ENCODE measurements around the gene STRIP2. TPM values are rescaled to one million over a fixed set of nuclear protein-coding genes. Genes with fewer than 3 reads are reported as not detected.

The STRIP2 gene
- total and polyA plus RNA-seq, 2 of the 13 experiments (the other 11 are each of a cell fraction or from before 2014, with no cell fraction given), result 3.9 to 8.2 TPM

GRCh38 chr7:129385598-129385997 lies 48.6 kb upstream of the STRIP2 start (continued):
- TF ChIP-seq RBM39 (IDR thresholded peaks at IDR 0.05; ENCODE audit: low read depth, low read length, poor library complexity, severe bottlenecking), result no peak
- no peak for TF ChIP-seq ZNF24 (IDR thresholded peaks at IDR 0.05)
- no peak for TF ChIP-seq MAFG (CRISPR knock-in tag; IDR thresholded peaks at IDR 0.05)
- TF ChIP-seq NCOA5 (CRISPR knock-in tag; IDR thresholded peaks at IDR 0.05), result no peak
- no peak for TF ChIP-seq KAT2B (IDR thresholded peaks at IDR 0.05; ENCODE audit: borderline replicate concordance, low read depth, low read length)
- no peak for TF ChIP-seq THAP11 (CRISPR knock-in tag; IDR thresholded peaks at IDR 0.05)
- no peak for TF ChIP-seq NFE2L2 (IDR thresholded peaks at IDR 0.05; ENCODE audit: low read length)
- TF ChIP-seq ATF7-NPFF (CRISPR knock-in tag; IDR thresholded peaks at IDR 0.05; ENCODE audit: low read depth), result no peak

- Histone ChIP-seq H2AFZ (ENCODE audit: low read length) (no peak overlapping the region), H3K4me3 (replicated peaks in 1 of 3; ENCODE audit: insufficient read depth in 1 of 3, low read depth in 2 of 3, low read length in 3 of 3) (no peak overlapping the region), H3K79me2 (ENCODE audit: insufficient read depth, low read length) (no peaks in the 10 kb centered on the region), H3K9me3 (ENCODE audit: low read length) (no peaks in the 10 kb centered on the region), H3K36me3 (replicated peaks in 1 of 2; ENCODE audit: control insufficient read depth in 1 of 2, insufficient read depth in 2 of 2, low read length in 2 of 2) (0 out of 5 replicates have a peak, but pooled peaks cover 0 to 2% of the 10 kb centered on the region in 2 experiments), H3K4me2 (ENCODE audit: low read depth, low read length) (no peak overlapping the region), H3K27me3 (ENCODE audit: control insufficient read depth in 1 of 2, insufficient read depth in 2 of 2, low read length in 2 of 2) (no peaks in the 10 kb centered on the region), H3K27ac (ENCODE audit: extremely low read length, insufficient read depth, low read length) (no peak overlapping the region), H4K20me1 (ENCODE audit: insufficient read depth, low read length) (no peaks in the 10 kb centered on the region), H3K4me1 (ENCODE audit: insufficient read depth, low read length) (peaks cover 12% of the 10 kb centered on the region), H3K9ac (ENCODE audit: insufficient read depth, low read depth, low read length) (no peak overlapping the region)
- no peak for DNase-seq (ENCODE audit: low spot score)
- intact Hi-C loops (cut with micrococcal nuclease; ENCODE audit: unreplicated experiment), result no loop called here
- BruUV-seq (replicated peaks), result no TSS peak
- ATAC-seq, result no peak
- TF ChIP-seq CENPT (CRISPR knock-in tag; IDR thresholded peaks at IDR 0.05; ENCODE audit: low read depth) (no peak), ARNTL (CRISPR knock-in tag; IDR thresholded peaks at IDR 0.05) (no peak), ZNF761 (CRISPR knock-in tag; conservative IDR thresholded peaks at IDR 0.05) (no peak), ZNF589 (CRISPR knock-in tag; conservative IDR thresholded peaks at IDR 0.05) (no peak), NFYC (CRISPR knock-in tag; IDR thresholded peaks at IDR 0.05) (no peak)
- CTCF ChIA-PET (ENCODE audit: low intra/inter-chr PET ratio, low total read pairs), result no interaction called here
- POLR2A ChIA-PET, result no interaction called here
- in situ Hi-C loops (cut with HindIII; ENCODE audit: extremely low pct_ligation_motif_present, low pct_unique_long_range_greater_than_20kb), result no loop called here
- FAIRE-seq, result no peak
These were observed 47.7 kb upstream of the STRIP2 start for GRCh38 chr7:129386506-129386905.
